Tibial nerve (tissue), 4 donors: ENCODE measurements around the gene LCNL1. TPM values are rescaled to one million over a fixed set of nuclear protein-coding genes. Genes with fewer than 3 reads are reported as not detected.

Experiments
- DNase-seq, 2 donors: peaks; one replicate each; pipeline ENCODE4 v3.0.0-alpha.2; 2019; ENCODE audit warnings: low spot score in 2 of 2
- H3K27ac ChIP-seq, 4 donors: fragments of 200-600 bp; sonication (generic) in 3 of 4; one replicate each; pipeline ENCODE4 v1.5.1; 2017 to 2019; ENCODE audit warnings: mild to moderate bottlenecking in 1 of 4
- H3K27me3 ChIP-seq, 2 donors: fragments of 200-600 bp; sonication (generic) in 1 of 2; one replicate each; pipeline versions ENCODE4 v1.5.1 to v1.6.0; 2017 to 2019
- H3K36me3 ChIP-seq, 3 donors: fragments of 200-600 bp; sonication (generic); one replicate each; pipeline ENCODE4 v1.5.1; 2018 to 2019
- H3K4me1 ChIP-seq, 4 donors: fragments of 200-600 bp; sonication (generic) in 3 of 4; one replicate each; pipeline ENCODE4 v1.5.1; 2017 to 2019
- H3K4me3 ChIP-seq, 4 donors: fragments of 200-600 bp; sonication (generic) in 3 of 4; one replicate each; pipeline ENCODE4 v1.5.1; 2017 to 2019; ENCODE audit warnings: mild to moderate bottlenecking in 1 of 4, moderate library complexity in 1 of 4
- H3K9me3 ChIP-seq, 4 donors: fragments of 200-600 bp; sonication (generic) in 3 of 4; one replicate each; pipeline ENCODE4 v1.5.1; 2017 to 2019
- EP300 ChIP-seq, 2 donors: sonication (generic); formaldehyde crosslinking; IDR thresholded peaks; one replicate each; pipeline ENCODE4 v1.6.1; 2017; ENCODE audit warnings: antibody characterized with exemption in 2 of 2, mild to moderate bottlenecking in 1 of 2
- POLR2A ChIP-seq, 2 donors: fragments of 450-650 bp; IDR thresholded peaks; one replicate each; pipeline ENCODE4 v1.6.1; 2017; ENCODE audit warnings: antibody characterized with exemption in 2 of 2, mild to moderate bottlenecking in 2 of 2, moderate library complexity in 2 of 2
- WGBS, 2 donors: methylation state at CpG; one replicate each; pipeline ENCODE4 v1.1.5; 2018; 5-methylcytosine and 5-hydroxymethylcytosine counted together
- total RNA-seq, 4 donors: library from RNA; depleted of rRNA; stranded (reverse); fragments of >200 nt; gene quantifications; one replicate each; pipeline ENCODE4 v1.1.0, GENCODE V29; 2016
- TF ChIP-seq, protein P1 (sequence below), 5 experiments: fragments of 200-600 bp in 3 of 5; fragments of 450-650 bp in 2 of 5; sonication (generic) in 3 of 5; IDR thresholded peaks; one replicate each; pipeline ENCODE4 v1.5.1; 2016 to 2019; ENCODE audit warnings: antibody characterized with exemption in 5 of 5, mild to moderate bottlenecking in 3 of 5, moderate library complexity in 2 of 5

Gene LCNL1
- total RNA-seq, 4 donors from 2014 or later: 14.7 to 86.3 (median 64.3) TPM

DNA sequence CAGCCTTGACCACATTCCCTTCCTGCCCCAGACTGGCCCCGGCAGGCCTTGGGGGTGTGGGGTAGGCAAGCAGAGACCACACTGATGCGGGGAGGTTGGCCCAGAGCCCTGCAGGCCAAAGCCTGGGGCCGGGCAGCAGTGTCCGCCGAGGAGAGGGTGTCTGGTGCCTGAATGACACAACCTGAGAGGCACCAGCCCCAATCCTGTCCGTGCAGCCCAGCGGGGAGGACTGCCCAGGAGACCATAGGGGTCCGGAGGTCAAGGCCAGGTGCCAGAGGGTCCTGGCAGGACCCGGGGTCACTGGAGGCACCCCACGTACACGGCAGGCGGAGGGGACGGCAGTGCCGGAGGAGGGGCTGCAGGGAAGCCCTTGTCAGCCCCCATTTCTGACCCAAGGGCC is 11.0 kb upstream of the LCNL1 start:
- no peak overlapping the region for H3K4me3 ChIP-seq
- H3K27ac ChIP-seq: peak overlapping the region in 1 of 4 donors; percentile 90
- WGBS, 2 donors: 59 to 82% methylated on average over 4 to 12 of the region's 14 CpGs
- no peaks in the 10 kb centered on the region for H3K36me3 ChIP-seq
- peaks cover 0 to 56% (median 4%) of the 10 kb centered on the region in 4 donors for H3K4me1 ChIP-seq
- TF ChIP-seq, protein P1, sequence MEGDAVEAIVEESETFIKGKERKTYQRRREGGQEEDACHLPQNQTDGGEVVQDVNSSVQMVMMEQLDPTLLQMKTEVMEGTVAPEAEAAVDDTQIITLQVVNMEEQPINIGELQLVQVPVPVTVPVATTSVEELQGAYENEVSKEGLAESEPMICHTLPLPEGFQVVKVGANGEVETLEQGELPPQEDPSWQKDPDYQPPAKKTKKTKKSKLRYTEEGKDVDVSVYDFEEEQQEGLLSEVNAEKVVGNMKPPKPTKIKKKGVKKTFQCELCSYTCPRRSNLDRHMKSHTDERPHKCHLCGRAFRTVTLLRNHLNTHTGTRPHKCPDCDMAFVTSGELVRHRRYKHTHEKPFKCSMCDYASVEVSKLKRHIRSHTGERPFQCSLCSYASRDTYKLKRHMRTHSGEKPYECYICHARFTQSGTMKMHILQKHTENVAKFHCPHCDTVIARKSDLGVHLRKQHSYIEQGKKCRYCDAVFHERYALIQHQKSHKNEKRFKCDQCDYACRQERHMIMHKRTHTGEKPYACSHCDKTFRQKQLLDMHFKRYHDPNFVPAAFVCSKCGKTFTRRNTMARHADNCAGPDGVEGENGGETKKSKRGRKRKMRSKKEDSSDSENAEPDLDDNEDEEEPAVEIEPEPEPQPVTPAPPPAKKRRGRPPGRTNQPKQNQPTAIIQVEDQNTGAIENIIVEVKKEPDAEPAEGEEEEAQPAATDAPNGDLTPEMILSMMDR (IDR thresholded peaks at IDR 0.05): no peak
- TF ChIP-seq POLR2A (IDR thresholded peaks at IDR 0.05): no peak
- TF ChIP-seq EP300 (IDR thresholded peaks at IDR 0.05): no peak
- no peak for DNase-seq
- H3K27me3 ChIP-seq: no peaks in the 10 kb centered on the region
- no peaks in the 10 kb centered on the region for H3K9me3 ChIP-seq

DNA sequence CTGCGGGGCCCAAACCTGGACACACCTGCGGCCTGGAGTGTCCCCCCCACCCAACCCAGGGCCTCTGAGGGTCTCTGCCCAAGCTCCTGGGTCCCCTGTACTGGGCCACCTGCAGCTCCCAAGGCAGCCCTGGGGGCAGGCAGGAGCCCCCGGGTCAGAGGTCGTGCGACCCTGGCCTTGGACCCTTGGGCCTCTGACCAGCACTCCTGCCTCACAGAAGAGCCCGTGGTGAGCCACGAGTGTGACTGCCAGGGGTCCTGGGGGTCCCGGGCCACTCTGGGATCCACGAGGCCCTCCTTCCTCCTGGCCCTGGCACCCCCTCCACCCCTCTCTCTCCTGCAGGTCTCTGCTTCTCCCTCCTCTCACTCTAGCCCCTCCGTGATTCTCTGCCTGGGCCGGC is 10.5 kb upstream of the LCNL1 start:
- WGBS, 2 donors: 48 to 73% methylated on average over 6 of the region's 11 CpGs
- no peak for TF ChIP-seq POLR2A (IDR thresholded peaks at IDR 0.05)
- TF ChIP-seq EP300 (IDR thresholded peaks at IDR 0.05): no peak
- TF ChIP-seq, protein P1 (IDR thresholded peaks at IDR 0.05): no peak
- Histone ChIP-seq H3K27ac (peak overlapping the region in 1 of 4 donors; percentile 90), H3K9me3 (no peaks in the 10 kb centered on the region), H3K4me1 (peaks cover 0 to 62% (median 4%) of the 10 kb centered on the region in 4 donors), H3K36me3 (no peaks in the 10 kb centered on the region), H3K27me3 (no peaks in the 10 kb centered on the region), H3K4me3 (no peak overlapping the region)
- DNase-seq: no peak

DNA sequence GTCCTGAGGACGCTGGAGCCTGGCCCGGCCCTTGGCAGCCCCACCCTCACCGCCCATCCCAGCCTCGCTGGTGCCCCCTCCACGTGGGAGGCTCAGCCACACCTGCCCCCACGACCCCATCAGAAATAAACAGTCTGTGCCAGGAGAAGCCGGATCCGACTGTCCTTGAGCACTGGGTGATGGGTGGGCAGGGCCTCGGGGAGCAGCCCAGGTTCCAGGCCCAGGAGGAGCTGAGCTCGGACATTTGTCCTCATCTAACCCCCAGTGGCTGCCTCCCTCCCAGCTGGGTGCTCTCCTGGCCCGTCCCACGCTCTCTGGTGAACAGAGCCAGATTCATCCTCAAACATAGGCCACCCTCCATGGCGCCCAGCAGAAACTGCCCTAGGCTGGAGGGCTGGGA is 10.1 kb upstream of the LCNL1 start:
- 54 to 57% methylated on average over 11 to 13 of the region's 13 CpGs for WGBS, 2 donors
- no peaks in the 10 kb centered on the region for H3K36me3 ChIP-seq

DNA sequence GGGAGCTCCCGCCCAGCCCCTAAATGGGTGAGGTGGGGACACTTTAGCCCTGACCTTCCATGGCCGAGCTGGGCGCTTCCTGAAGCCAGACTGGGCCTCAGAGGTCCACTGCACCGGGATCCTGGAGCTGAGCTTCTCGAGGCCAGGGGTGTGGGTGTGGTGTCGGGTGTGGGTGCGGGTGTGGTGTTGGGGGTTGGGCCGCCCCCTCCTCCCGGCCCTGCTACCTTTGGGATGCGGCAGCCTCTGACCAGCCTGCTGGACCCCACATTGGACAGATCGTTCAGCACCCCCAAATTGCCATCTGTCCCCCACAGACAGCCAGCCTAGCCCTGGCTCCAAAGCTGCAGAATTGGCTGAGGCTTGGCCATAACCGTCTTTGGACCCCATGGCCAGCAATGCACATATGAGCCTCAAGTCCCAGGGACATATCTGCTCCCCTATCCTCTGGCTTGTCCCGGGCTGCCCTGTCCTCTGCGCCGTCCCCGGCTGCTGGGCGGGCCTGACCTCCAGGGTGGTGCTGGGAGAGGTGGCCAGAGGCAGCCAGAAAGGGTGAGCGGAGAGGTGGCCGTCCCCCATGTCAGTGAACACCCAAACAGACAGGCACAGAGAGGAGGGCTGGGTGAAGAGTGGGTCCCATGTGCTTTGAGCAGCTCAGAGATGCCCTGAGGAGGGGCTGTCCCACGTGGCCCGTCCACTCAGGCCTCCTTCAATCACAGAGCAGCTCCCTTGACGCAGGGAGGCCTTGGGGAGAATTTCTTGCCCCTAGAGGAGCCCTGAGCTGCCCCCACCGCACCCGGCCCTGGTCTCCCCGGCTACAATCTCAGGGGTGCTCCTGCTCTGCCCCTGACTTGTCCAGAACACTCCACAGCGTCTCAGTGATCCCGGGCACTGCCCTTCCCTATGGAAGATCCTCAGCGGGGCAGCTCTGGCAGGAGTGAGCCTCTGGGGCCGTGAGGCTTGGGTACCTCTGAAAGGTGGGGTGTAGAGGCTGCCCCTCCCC is 8.9 kb upstream of the LCNL1 start:
- Histone ChIP-seq H3K4me1 (peaks cover 0 to 73% (median 7%) of the 10 kb centered on the region in 4 donors), H3K9me3 (no peaks in the 10 kb centered on the region), H3K4me3 (no peak overlapping the region), H3K27me3 (no peaks in the 10 kb centered on the region), H3K27ac (peak overlapping the region in 1 of 4 donors; percentile 90), H3K36me3 (no peaks in the 10 kb centered on the region)
- WGBS, 2 donors: 83 to 90% methylated on average over 21 to 25 of the region's 29 CpGs
- DNase-seq: no peak
- TF ChIP-seq, protein P1 (IDR thresholded peaks at IDR 0.05): no peak
- TF ChIP-seq POLR2A (IDR thresholded peaks at IDR 0.05): no peak
- no peak for TF ChIP-seq EP300 (IDR thresholded peaks at IDR 0.05)

More for the DNA sequence above, 10.1 kb upstream of the LCNL1 start:
- H3K4me1 ChIP-seq: peaks cover 0 to 66% (median 6%) of the 10 kb centered on the region in 4 donors
- H3K4me3 ChIP-seq: no peak overlapping the region
- H3K9me3 ChIP-seq: no peaks in the 10 kb centered on the region
- TF ChIP-seq, protein P1 (IDR thresholded peaks at IDR 0.05): no peak
- TF ChIP-seq POLR2A (IDR thresholded peaks at IDR 0.05) (no peak), EP300 (IDR thresholded peaks at IDR 0.05) (no peak)
- H3K27me3 ChIP-seq: no peaks in the 10 kb centered on the region
- peak overlapping the region in 1 of 4 donors; percentile 90 for H3K27ac ChIP-seq
- no peak for DNase-seq
